GM21825 (cell line): ENCODE data around the gene XYLT1.

Experiments
- ATAC-seq: cut with Tn5 transposase; IDR thresholded peaks from one replicate; pipeline ENCODE4 v1.9.1; 2021; ENCODE audit warnings: mild to moderate bottlenecking, moderate library complexity; ENCODE audit not compliant: unreplicated experiment

XYLT1 gene

GRCh38 chr16:17170435-17170834, 300.3 kb downstream of the XYLT1 start:
- no peak for ATAC-seq

GRCh38 chr16:17168181-17168580, 302.6 kb downstream of the XYLT1 start:
- ATAC-seq: no peak

- no peak for ATAC-seq
These were observed 304.7 kb downstream of the XYLT1 start for GRCh38 chr16:17166095-17166494.

DNA sequence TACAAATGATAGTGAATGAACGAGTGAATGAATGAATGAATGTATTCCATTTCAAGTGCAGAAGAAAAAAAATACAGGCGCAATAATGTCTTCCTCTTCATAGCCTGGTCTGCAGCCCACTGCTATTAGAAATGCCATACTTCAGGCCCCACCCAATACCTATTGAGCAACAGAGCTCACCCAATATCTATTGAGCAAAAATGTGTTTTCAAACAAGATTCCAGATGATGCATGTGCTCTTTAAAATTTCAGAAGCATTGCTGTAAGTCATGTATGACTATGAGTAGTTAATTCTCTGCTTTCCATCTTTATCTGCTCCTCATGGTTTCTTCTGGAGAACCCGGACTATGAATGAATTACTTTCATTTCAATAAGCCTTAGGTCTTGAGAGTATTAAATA, 308.2 kb downstream of the XYLT1 start:
- ATAC-seq: no peak

DNA sequence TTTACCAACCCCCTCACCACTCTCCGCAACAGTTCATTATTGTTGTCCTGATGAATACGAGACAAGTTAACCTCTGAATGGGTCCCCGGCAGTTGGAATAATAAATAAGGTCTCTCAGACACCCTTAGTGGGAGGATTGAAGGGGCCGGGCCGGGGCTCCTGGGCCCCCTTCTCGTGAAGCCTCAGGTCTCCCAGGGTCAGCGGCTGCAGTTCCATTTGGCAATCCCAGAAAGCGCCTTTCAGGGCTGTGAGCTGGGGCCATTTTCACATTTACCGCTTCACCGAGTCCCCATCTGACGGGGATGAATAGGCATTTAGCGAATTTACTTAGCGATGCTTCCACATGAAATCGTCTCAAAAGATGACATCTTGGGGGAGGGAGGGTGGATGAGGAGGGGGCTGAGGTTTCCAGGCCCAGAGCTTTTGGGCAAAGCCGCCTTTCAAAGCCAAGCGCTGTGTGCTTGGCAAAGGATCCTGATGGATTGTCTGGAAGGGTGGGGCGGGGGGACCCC, 309.8 kb downstream of the XYLT1 start:
- ATAC-seq: no peak

GRCh38 chr16:17160285-17160853, 310.4 kb downstream of the XYLT1 start:
- ATAC-seq: no peak

- no peak for ATAC-seq
These were observed 311.1 kb downstream of the XYLT1 start for GRCh38 chr16:17159617-17160016.

DNA sequence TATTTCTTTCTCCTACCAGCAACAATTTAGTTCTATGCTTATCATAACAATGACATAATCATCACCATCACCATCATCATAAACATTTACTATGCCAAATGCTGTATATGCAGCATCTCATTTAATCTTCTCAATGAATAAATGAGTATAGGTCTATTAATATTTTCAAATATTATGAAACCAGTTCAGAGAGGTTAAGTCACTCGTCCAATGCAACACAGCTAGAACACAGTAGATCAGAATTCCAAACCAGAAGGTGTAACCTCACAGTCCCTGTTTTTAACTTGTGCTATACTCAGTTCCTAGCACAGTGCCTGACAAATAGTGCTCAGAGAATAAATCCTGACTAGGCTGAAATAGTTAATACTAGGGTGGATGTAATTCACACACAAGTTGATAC, 314.8 kb downstream of the XYLT1 start:
- ATAC-seq: no peak

DNA sequence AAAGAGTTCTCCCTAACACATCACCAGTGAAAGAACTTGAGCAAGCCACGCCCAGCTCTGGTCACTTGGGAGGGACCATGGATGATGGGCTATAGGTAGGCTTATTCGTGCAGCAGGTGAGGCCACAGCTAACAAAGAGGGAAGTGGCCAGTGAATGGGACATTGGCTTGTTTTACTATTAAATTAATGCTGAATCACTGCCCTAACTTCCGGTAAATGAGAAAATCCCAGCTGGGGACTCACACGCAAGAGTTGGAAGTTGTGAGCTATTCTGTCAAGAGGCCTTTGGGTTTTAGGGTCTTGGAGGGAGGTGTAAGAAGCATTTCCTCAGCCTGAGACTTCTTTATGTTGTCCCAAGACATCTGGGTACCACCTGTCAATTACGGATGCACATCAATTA, 315.3 kb downstream of the XYLT1 start:
- ATAC-seq: no peak

DNA sequence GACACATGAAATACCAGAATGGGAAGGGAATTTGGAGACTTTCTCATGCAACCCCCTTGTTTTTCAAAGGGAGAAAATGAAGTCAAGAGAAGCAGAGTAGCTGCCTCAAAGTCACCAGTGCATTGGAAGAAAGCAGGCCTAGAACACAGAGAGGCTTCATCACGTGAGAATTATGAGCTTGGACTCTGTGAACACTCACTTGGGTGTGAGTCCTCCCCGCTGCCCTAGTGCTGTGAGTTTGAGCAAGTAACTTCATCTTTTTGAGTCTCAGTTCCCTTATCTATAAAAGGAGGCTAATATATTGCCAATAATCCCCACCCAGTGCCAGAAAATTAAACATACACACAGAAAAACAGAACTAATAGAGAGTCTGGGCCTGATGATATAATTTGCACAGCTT, 315.8 kb downstream of the XYLT1 start:
- no peak for ATAC-seq

DNA sequence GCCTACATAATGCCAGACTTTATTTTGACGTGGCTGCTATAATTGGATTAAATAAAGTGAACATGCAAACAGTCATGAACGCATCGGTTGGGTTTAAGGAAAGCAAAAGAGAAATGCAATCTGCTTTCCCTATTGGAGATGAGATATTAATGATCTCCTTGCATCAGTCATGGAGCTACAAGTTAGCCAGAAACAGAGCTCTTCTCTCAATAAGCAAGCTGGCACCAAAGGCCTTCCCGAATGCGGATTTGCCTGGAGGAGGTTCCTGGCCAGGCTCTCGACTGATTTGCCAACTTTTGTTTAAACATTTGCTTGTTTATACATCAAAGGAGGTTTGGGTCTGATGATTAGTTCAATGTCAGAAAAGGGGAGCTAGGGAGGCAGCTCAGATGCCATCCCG, 318.4 kb downstream of the XYLT1 start:
- no peak for ATAC-seq

DNA sequence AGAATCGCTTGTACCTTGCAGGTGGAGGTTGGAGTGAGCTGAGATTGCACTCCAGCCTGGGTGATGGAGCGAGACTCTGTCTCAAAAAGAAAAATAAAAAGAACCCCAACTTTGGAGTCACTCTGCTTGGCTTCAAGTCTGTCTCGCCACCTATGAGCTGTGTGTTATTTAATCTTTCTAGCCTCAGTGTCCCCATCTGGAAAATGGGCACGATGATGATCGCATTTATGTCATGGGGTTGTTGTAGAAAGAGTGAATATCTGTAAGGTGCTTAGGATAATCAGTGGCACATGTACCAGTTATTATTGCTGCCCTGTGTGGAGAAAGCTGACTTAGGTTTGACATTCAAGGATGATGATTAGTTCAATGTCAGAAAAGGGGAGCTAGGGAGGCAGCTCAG, 319.4 kb downstream of the XYLT1 start:
- ATAC-seq: no peak

DNA sequence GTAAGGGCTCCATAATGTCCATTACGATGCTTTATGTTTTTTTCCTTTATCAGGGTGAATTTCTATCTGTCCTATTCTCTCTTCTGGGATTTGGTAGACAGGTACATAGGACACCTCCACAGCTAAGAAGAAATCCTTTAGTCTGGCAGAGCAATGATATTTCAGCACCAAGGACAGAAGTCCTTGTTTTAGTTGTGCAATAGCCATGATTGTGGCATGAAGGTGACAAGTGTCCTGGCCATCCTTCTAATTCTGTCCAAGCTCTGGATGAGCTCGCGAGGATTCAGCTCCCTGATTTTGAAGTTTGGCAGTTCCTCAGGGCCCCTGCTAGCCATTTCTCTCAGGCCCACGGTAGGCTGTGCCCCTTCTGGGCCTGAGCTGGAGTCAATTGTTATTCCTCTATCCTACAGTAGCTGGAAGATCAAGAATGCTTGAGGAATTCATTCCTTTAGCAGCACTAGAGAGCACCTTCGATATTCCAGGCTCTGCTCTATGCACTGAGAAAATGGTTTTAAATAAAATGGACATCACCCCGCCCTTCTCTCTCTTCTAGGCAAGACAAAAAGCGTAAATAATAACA, 320.8 kb downstream of the XYLT1 start:
- no peak for ATAC-seq

DNA sequence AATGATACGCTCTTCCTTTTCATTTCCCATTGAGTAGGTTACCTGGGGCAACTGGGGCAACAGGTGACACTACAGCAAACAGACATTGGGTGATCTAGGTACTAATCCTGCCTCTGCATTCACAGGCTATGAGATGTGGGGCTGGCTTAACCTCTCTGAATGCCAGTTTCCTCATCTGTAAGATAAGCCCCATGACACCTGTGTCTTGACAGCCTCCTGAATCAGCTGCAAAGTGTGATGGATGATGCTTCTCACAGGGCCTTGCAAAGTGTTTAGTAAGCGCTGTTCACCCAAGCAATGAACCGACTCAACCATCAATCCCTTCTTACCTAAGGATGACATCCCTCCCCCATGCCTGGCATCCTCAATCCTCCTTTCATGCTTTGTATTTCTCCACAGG, 322.8 kb downstream of the XYLT1 start:
- ATAC-seq: no peak

- ATAC-seq: no peak
These were observed 325.7 kb downstream of the XYLT1 start for GRCh38 chr16:17145029-17145428.

- ATAC-seq: no peak
These were observed 326.3 kb downstream of the XYLT1 start for GRCh38 chr16:17144431-17144830.

- ATAC-seq: no peak
These were observed 327.0 kb downstream of the XYLT1 start for GRCh38 chr16:17143546-17144419.

GRCh38 chr16:17138801-17139200, 332.0 kb downstream of the XYLT1 start:
- ATAC-seq: no peak

DNA sequence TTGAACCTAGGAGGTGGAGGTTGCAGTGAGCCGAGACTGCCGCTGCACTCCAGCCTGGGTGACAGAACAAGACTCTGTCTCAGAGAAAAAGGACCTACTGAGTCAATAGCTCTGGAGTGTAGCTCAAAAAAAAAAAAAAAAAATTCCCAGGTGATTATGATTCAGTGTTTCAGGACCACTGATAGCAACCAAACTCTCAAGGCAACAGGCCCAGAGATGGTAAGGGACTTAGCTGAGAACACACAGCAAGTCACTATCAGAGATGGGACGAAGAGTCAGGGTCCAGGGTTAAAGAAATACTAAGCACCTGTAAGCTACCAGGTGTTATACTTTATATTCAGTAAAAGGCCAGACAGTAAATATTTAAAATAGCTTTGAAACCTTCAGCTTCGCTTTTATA, 335.3 kb downstream of the XYLT1 start:
- no peak for ATAC-seq

GRCh38 chr16:17134586-17134985, 336.2 kb downstream of the XYLT1 start:
- ATAC-seq: peak; percentile 82

DNA sequence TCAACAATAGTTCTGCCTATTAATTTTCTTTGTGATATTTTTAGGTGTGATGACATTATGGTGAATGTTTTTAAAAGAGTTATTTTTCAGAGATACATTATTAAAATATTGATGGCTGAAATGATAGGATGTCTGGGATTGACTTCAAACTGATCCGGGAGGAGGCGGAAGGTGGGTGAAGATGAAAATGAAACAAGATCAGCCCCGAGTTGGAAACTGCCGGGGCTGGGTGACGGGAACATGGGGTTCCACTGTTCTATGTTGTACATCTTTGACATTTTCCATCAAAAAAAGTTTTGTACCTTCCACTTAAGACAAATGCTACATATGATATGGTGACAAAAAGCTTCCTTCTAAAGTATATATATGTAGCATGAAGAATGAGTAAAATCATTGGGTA, 336.9 kb downstream of the XYLT1 start:
- no peak for ATAC-seq

DNA sequence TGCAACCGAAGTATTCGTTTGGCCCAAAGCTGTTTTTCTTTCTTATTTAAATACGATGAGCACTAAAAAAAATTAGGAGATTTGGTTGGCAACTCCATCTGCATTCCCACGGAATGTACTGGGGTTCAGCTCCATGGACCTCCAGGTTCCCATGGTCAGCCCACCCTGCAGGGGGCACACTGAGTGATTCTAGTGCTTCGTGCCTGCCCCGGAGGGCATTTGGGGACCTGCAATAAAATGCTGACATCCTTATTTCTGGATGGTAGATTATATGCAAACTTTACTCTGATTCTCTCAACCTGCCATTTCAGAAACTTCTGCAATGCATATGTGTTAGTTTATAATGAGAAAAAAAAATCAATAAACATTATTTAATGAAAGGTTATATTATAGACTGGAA, 339.4 kb downstream of the XYLT1 start:
- no peak for ATAC-seq
